HL-60/S4 (cell line): Measurements from ENCODE around the gene SDK2.
"Not testable (repeated sequence)": the region's sequence is repeated elsewhere in the genome, so short reads cannot be mapped to it uniquely, and the experiment has no call there.

Source experiments
- in situ Hi-C: fragments of 300-500 bp; cut with MboI; formaldehyde crosslinking; loops from 2 replicates; pipeline ENCODE4 v1.14.3; 2022; ENCODE audit warnings: low sequenced_read_pairs

The SDK2 gene

GRCh38 chr17:73338566-73339197 lies 305.6 kb downstream of the SDK2 start:
- in situ Hi-C loops = no loop called here

GRCh38 chr17:73338050-73338521 lies 306.2 kb downstream of the SDK2 start:
- in situ Hi-C loops = no loop called here

GRCh38 chr17:73337330-73337710 lies 306.9 kb downstream of the SDK2 start:
- in situ Hi-C loops = no loop called here

GRCh38 chr17:73336408-73337329 lies 307.6 kb downstream of the SDK2 start:
- in situ Hi-C loops = no loop called here

GRCh38 chr17:73335591-73336407 lies 308.4 kb downstream of the SDK2 start:
- in situ Hi-C loops = no loop called here

- in situ Hi-C loops = no loop called here
Observed at GRCh38 chr17:73334771-73335513, 309.3 kb downstream of the SDK2 start.

- in situ Hi-C loops = not testable (repeated sequence)
Observed at GRCh38 chr17:73333445-73333844, 310.8 kb downstream of the SDK2 start.

GRCh38 chr17:73331060-73331459 lies 313.2 kb downstream of the SDK2 start:
- in situ Hi-C loops = no loop called here

- in situ Hi-C loops = no loop called here
Observed at GRCh38 chr17:73327676-73328075, 316.6 kb downstream of the SDK2 start.

- in situ Hi-C loops = no loop called here
Observed at GRCh38 chr17:73325527-73325842, 318.8 kb downstream of the SDK2 start.

GRCh38 chr17:73324711-73325526 lies 319.3 kb downstream of the SDK2 start:
- in situ Hi-C loops = no loop called here

- in situ Hi-C loops = no loop called here
Observed at GRCh38 chr17:73324160-73324475, 320.1 kb downstream of the SDK2 start.

- in situ Hi-C loops = no loop called here
Observed at GRCh38 chr17:73323409-73324159, 320.7 kb downstream of the SDK2 start.

GRCh38 chr17:73320601-73321264 lies 323.5 kb downstream of the SDK2 start:
- in situ Hi-C loops = no loop called here

GRCh38 chr17:73319766-73320165 lies 324.5 kb downstream of the SDK2 start:
- in situ Hi-C loops = no loop called here

GRCh38 chr17:73318836-73319235 lies 325.4 kb downstream of the SDK2 start:
- in situ Hi-C loops = no loop called here

- in situ Hi-C loops = no loop called here
Observed at GRCh38 chr17:73318427-73318813, 325.8 kb downstream of the SDK2 start.

- in situ Hi-C loops = no loop called here
Observed at GRCh38 chr17:73317513-73318426, 326.5 kb downstream of the SDK2 start.
